Measurements from ENCODE around the gene VPS39. TPM values are rescaled to one million over a fixed set of nuclear protein-coding genes. Genes with fewer than 3 reads are reported as not detected.

The VPS39 gene
- total RNA-seq, 3 donors from 2014 or later: 79.0 to 116 (median 89.9) TPM

DNA sequence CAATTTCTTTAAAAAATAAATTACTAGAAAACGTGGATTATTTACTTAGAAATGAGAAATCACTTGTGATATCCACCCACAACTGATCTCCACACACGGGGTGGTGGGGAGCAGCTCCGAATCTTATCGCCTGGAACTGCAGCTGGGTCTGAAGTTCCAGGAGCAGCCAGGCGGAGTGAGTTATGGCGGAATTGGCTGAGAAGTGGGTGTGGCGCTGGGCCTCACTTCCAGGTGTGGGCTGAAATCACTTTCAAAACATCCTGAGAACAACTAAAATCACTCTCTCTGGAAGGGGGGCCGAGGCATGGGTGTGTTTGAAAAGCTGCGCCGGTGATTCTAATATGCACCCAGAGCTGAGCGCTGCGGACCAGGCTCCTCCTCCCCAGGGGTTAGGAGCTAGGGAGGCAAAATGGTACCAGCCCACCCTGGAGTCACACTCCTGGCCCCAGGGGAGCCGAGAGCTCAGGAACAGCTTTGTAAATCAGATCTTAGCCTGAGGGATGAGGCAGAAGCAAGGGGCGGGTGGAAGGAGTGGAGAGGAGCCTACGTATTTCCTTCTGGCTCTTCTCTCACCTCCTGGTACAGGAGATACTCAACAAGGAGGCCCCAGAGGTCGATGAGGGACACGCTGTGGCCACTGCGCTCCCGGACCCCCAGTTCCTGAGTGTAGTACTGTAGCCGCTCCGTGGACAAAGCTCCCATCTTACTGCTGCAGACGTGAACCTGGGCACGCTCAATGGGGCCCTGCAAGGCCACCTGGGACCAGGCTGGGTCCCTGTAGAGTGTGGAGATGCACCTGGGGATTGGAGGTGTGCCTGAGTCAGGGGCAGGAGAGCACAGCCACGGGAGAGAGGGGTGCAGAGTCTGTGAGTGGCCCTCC is 61.3 kb downstream of the VPS39 start:
- TF ChIP-seq, protein P1, sequence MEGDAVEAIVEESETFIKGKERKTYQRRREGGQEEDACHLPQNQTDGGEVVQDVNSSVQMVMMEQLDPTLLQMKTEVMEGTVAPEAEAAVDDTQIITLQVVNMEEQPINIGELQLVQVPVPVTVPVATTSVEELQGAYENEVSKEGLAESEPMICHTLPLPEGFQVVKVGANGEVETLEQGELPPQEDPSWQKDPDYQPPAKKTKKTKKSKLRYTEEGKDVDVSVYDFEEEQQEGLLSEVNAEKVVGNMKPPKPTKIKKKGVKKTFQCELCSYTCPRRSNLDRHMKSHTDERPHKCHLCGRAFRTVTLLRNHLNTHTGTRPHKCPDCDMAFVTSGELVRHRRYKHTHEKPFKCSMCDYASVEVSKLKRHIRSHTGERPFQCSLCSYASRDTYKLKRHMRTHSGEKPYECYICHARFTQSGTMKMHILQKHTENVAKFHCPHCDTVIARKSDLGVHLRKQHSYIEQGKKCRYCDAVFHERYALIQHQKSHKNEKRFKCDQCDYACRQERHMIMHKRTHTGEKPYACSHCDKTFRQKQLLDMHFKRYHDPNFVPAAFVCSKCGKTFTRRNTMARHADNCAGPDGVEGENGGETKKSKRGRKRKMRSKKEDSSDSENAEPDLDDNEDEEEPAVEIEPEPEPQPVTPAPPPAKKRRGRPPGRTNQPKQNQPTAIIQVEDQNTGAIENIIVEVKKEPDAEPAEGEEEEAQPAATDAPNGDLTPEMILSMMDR (IDR thresholded peaks at IDR 0.05): no peak
- TF ChIP-seq POLR2AphosphoS5 (IDR thresholded peaks at IDR 0.05): no peak
- no peak for TF ChIP-seq POLR2A (IDR thresholded peaks at IDR 0.05)
- no peak for DNase-seq (ENCODE audit: low spot score in 2 of 2)
- Histone ChIP-seq H3K4me1 (no peaks in the 10 kb centered on the region), H3K36me3 (no peaks in the 10 kb centered on the region), H3K9me3 (no peaks in the 10 kb centered on the region), H3K4me3 (no peak overlapping the region), H3K27ac (no peak overlapping the region), H3K27me3 (no peaks in the 10 kb centered on the region)
- intact Hi-C loops (cut with DNase I; ENCODE audit: low total_unique reads): no loop called here

DNA sequence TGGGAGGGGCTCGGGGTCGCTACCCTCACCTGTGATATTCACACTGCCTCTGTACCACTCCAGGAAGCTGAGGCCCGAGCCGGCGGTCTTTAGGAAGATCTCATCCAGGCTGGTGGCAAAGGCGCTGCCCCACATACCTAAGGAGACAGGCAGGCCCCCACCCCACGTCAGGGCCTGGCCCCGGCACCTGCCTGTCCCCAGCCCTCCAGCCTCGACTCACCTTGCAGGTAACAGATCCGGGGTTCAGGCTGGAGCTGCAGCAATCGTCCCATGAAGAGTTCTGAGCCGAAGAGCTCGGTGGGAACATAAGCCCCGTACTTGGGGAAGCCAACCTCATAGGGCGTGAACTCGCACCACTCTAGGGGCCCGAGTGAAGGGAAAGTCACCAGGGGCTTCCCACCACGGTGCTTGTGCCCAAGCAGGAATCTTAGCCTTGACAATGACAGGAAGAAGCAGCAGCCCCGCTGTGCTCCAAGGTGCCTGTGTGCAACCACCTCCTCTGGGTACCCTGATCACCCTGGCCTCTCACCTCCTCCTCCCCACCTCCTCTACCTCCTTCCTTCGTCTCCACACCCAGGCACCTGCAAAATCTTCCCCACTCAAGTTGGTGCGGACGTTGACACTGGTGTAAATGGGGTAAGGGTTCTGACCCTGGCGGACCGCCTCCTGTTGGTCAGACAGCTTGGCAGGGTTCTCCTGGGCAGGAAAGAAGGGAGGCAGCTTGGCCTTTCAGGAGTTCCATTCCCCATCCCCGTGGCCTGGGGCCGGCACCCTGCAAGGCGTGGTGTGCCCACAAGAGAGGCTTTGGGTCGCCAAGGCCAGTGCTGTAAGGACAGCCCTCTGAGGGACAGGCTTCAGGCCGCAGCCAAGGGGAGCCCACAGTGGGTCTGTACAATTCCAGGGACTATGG is 62.3 kb downstream of the VPS39 start:
- Histone ChIP-seq H3K36me3 (no peaks in the 10 kb centered on the region), H3K27ac (no peak overlapping the region), H3K4me3 (no peak overlapping the region), H3K9me3 (no peaks in the 10 kb centered on the region), H3K4me1 (no peaks in the 10 kb centered on the region), H3K27me3 (no peaks in the 10 kb centered on the region)
- DNase-seq (ENCODE audit: low spot score in 2 of 2): peak in 1 of 2 donors; percentile 34
- TF ChIP-seq, protein P1 (IDR thresholded peaks at IDR 0.05): no peak
- TF ChIP-seq POLR2AphosphoS5 (IDR thresholded peaks at IDR 0.05) (no peak), POLR2A (IDR thresholded peaks at IDR 0.05) (no peak)
- intact Hi-C loops (cut with DNase I; ENCODE audit: low total_unique reads): no loop called here

DNA sequence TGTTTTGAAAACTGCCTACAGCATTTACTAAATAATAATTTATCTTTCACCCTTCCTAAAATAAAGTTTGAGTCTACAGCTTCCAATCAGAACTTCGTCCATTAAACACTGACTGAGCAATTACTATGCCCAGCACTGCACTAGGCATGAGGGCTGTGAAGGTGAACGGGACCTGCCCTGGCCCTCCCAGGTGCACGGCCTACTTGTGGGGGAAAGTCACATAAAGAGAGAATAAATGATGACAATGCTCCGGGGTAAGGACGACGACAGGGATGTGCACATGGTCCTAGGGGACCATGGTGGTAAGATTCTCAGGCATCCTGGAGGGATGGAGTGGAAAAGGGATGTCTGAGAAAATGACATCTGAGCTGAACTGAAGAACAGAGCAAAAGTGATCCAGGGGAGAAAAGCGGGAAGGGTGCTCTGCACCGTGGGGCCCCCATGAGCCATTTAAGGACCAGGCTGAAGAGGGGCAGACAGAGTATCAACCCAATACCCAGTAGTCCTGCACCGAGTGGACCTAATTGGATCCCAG is 63.2 kb downstream of the VPS39 start:
- intact Hi-C loops (cut with DNase I; ENCODE audit: low total_unique reads): no loop called here
- Histone ChIP-seq H3K4me1 (no peaks in the 10 kb centered on the region), H3K27me3 (no peaks in the 10 kb centered on the region), H3K4me3 (no peak overlapping the region), H3K27ac (no peak overlapping the region), H3K9me3 (no peaks in the 10 kb centered on the region), H3K36me3 (no peaks in the 10 kb centered on the region)
- TF ChIP-seq POLR2A (IDR thresholded peaks at IDR 0.05) (no peak), POLR2AphosphoS5 (IDR thresholded peaks at IDR 0.05) (no peak)
- TF ChIP-seq, protein P1 (IDR thresholded peaks at IDR 0.05): no peak
- peak in 1 of 2 donors; percentile 31 for DNase-seq (ENCODE audit: low spot score in 2 of 2)

DNA sequence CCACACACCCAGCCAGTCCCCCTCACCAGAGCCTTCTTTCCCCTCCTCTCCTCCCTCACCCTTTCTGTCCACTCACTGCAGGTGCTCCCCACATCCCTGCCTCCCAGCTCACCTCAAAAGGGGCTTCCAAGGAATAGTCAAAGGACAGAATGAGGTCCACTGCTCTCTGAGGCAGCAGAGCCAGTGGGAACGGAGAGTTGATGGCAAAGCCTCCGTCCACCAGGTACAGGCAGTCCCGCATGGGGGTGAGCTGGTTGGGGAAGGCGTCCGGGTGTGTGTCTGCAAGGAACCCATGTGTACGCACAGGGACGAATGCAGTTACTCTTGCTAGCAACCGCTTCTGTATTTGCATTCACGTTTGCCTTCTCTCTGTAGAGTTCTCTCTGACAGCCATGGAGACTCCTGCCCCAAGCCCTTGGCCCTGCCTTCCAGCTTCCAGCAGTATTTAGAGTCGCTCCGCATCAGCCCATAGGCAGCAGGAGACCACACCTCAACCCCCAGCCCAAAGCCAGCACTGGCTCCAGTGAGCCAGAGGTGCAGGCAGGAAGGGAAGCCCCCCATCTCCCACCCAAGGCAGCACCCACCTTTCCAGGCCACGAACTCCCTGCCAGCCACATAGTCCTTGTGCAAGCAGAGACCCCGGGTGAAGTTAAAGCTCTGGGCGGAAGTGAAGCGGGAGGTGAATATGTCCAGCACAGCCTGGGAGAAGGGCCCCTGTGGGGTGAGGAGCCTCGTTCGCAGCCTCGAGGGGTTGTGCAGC is 64.1 kb downstream of the VPS39 start:
- H3K4me1 ChIP-seq: no peaks in the 10 kb centered on the region
- no peaks in the 10 kb centered on the region for H3K27me3 ChIP-seq
- H3K9me3 ChIP-seq: no peaks in the 10 kb centered on the region
- peak in 1 of 2 donors; percentile 25 for DNase-seq (ENCODE audit: low spot score in 2 of 2)
- no peak overlapping the region for H3K27ac ChIP-seq
- H3K36me3 ChIP-seq: no peaks in the 10 kb centered on the region
- TF ChIP-seq POLR2A (IDR thresholded peaks at IDR 0.05): no peak
- TF ChIP-seq POLR2AphosphoS5 (IDR thresholded peaks at IDR 0.05): no peak
- TF ChIP-seq, protein P1 (IDR thresholded peaks at IDR 0.05): no peak
- no peak overlapping the region for H3K4me3 ChIP-seq
- intact Hi-C loops (cut with DNase I; ENCODE audit: low total_unique reads): no loop called here
